Measurements from ENCODE around the gene CCL27.

Gene CCL27

DNA sequence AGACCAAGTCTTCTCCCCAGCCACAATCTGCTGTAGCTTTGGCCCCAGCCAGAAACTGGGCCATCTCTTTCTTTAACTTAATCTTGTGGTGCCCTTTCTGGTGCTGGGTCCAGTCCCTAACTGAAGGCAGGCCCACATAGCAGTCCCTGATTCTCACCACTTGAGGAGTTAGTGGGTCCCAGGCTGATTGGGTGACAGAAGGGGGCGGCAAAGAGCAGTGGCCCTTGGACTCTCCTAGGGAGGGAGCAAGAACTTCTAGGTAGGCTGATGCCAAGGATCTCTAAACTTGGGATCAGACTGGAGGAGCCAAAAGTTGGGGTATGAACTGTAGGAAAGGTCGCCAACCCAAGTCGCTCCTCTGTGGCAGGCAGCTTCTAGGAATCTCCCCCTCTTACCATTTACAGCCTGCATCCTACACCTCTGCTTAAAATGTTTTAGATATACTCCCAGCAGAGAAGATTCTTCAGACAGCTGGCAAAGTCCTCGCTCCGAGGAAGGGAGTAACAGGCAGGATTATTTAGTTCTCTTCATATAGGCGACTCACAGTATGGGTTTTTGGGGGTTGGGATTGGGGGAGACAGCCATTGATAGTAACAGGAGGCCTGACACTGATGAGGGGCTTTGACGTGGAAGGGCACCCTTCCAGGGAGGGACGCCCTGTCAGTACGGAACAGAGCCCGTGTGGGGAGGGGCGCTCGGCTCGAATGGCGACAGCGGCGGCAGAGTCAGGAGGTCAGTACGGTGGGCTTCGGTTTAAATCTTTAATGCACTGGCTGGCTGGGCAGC lies 2.0 kb upstream of the CCL27 start:
- Mint-ChIP-seq H3K4me3 (peak overlapping the region; percentile 85 to 90), H3K27ac (peak overlapping the region in 1 of 2 donors; percentile 68), H3K27me3 (no peaks in the 10 kb centered on the region), H3K9me3 (peaks cover 5 to 7% of the 10 kb centered on the region in 2 donors), H3K4me1 (peaks cover 48% of the 10 kb centered on the region)
- ATAC-seq (peak; percentile 72), DNase-seq (peak; percentile 73)

DNA sequence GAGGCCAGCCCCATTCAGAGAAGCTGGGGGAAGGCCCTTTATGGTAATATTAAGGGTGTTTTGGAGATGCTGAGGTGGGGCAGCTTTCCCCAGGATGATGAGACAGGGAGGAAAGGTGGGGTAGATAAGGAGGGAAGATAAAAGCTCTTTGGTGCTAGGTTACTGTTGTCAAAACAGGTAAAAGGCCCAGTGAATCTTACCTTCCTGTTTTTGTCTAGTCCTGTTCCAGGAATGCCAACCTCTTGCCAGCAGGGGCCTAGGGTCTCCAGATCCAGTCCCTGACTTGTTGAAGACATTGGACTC lies 797 bp upstream of the CCL27 start:
- Mint-ChIP-seq H3K27ac (no peak overlapping the region), H3K9me3 (no peaks in the 10 kb centered on the region), H3K4me1 (peaks cover 48% of the 10 kb centered on the region), H3K4me3 (no peak overlapping the region), H3K27me3 (no peaks in the 10 kb centered on the region)
- ATAC-seq (no peak), DNase-seq (no peak)

DNA sequence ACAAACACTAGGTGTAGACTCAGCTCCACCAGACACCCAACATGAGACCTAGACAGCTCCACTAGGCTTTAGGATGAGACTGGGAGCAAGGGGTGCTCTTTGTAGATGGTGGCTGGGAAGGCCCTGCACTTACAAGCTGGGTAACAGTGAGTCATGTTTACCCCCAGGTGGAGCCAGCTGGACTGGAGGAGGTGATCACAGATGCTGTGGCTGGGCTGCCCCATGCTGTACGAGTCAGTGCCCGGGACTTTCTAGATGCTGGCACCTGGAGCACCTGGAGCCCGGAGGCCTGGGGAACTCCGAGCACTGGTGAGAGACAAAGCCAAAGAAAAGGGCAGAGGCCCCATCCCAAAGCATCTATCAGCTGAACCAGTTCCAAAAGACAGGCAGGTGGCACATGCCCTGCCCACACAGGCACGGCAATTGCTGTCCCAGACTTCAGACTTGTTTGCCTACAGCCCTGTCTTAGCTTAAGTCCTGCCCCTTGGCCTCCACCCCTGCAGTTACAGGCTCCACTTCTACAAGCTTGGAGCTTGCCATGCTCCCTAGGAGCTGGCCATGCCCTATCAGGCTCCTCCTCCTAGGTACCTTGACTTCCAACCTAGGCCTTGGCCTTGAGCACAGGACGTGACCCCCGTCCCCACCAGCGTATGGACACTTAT lies 2.7 kb downstream of the CCL27 start:
- Mint-ChIP-seq H3K4me1 (peaks cover 29% of the 10 kb centered on the region), H3K9me3 (no peaks in the 10 kb centered on the region), H3K4me3 (no peak overlapping the region), H3K27ac (no peak overlapping the region), H3K27me3 (no peaks in the 10 kb centered on the region)
- DNase-seq (no peak), ATAC-seq (no peak)

DNA sequence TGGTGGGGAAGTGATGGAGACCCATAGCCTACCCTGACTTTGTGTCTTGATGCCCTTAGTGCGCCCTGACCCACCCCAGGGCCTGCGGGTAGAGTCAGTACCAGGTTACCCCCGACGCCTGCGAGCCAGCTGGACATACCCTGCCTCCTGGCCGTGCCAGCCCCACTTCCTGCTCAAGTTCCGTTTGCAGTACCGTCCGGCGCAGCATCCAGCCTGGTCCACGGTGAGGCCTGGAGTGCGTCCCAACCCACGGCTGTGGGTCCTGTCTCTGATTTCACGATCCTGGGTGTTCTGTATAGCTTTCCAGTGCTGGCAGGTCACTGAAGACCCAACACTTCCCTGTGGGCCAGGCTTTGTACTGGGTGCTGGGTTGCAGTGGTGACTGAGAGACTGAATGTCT lies 4.0 kb downstream of the CCL27 start:
- Mint-ChIP-seq H3K9me3 (no peaks in the 10 kb centered on the region), H3K27me3 (no peaks in the 10 kb centered on the region), H3K4me3 (no peak overlapping the region), H3K27ac (no peak overlapping the region), H3K4me1 (peaks cover 16% of the 10 kb centered on the region)
- no peak for DNase-seq
- ATAC-seq: no peak

- Mint-ChIP-seq H3K27me3 (no peaks in the 10 kb centered on the region), H3K27ac (peak overlapping the region in 1 of 2 donors; percentile 88), H3K4me3 (no peak overlapping the region), H3K4me1 (peaks cover 15% of the 10 kb centered on the region), H3K9me3 (no peaks in the 10 kb centered on the region)
- no peak for ATAC-seq
- DNase-seq: no peak
Measured at GRCh38 chr9:34656992-34657391, 5.5 kb downstream of the CCL27 start.

GRCh38 chr9:34655394-34655793 lies 7.1 kb downstream of the CCL27 start:
- no peak for DNase-seq
- no peak overlapping the region for H3K4me3 Mint-ChIP-seq
- H3K9me3 Mint-ChIP-seq: no peaks in the 10 kb centered on the region
- H3K4me1 Mint-ChIP-seq: peaks cover 20% of the 10 kb centered on the region
- no peaks in the 10 kb centered on the region for H3K27me3 Mint-ChIP-seq
- H3K27ac Mint-ChIP-seq: peak overlapping the region in 1 of 2 donors; percentile 64
- ATAC-seq: no peak

DNA sequence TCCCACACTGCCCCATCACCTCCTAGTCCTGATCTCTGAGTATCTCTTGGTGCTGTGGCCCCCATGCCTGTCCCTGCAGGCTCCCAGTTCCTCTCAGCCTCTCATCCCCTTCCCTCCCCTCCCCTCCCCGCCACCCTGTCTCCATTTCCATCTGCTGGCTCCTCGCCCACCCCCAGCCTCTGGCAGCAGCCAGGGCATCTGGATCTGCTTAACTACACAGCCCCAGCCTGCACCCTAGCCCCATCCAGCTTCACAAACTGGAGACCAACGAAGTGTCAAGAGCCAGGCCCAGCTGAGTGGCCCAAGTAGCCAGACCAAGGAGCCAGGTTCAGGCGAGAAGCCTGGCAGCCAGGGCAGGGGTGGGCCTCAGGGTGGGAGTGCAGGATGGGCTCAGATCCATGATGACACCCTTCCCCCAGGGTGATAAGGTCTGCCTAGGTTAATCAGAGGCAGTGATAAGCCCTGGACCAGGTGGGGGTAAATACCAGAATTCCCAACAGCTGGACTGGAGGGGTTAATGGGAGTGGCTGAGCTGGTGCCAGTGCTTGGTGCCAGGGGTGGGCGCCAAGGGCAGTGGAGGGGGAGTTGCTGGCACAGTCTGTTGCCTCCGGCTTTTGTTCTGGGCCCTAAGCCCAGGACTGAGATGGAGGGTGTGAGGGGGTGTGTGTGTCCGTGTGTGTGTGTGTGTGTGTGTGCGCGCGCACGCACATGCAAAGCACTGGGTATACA lies 8.0 kb downstream of the CCL27 start:
- ATAC-seq (peak; percentile 11), DNase-seq (no peak)
- Mint-ChIP-seq H3K9me3 (no peaks in the 10 kb centered on the region), H3K27me3 (no peaks in the 10 kb centered on the region), H3K4me3 (no peak overlapping the region), H3K4me1 (peaks cover 23% of the 10 kb centered on the region), H3K27ac (no peak overlapping the region)

DNA sequence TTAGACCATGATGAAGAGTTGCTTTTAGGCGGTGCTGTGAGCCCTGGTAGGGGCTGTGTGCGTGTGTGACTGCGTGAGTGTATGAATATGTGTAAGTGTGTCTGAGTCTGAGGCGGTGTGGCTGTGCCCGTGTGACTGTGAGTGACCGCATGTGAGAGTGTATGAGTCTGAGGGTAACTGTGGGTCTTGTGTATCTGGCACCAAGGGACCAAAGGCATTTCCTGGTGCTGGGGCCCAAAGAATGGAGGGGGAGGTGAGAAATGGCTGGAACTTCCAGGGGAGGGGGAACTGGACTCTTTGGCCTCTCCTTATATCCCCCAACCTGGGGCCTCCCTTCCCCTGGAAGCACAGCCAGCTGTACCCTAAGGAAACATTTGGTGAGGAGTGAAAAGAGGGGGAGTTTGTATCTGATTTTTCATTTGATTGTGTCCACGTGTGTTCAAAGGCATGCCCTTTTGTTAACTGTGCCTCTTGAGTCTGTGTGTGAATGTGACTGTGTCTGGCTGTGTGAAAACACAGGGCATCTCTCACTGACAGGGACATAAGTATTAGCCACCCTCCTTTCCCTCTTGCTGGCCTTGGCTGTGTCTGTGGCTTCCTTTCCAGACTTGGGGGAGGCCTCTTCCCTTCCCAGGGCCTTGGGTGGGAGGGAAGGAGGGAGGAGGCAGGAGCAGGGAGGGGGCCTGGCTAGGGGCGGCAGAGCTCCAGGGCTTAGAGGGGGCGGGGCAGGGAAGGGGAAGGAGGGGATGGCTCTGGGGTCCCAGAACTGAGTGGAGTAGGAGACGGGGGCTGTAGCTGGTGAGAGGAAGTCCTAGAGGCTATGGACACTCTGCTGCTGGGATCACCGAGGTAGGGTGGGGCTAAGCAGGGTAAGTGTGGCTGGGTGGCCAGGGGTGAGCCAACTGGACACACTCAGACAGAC lies 9.0 kb downstream of the CCL27 start:
- no peak for ATAC-seq
- Mint-ChIP-seq H3K4me1 (peaks cover 34% of the 10 kb centered on the region), H3K4me3 (no peak overlapping the region)

DNA sequence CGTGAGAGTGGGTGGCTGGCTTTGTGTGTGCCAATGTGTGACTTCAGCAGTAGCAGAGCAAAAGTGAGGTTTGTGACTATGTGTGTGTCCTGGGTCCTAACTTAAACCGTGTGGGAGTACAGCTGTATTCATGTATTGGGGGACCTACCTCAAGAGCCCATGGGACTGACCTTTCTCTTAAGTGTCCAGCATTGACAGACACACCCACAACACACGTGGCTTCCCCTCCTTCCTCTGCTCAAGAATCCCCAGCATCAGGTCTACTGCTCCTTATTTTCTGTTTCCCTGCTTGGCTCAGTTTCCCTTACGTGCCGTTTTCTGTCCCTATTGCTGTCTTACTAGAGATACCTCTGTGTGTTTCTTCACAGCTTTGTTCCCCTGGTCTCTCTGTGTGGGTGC lies 9.9 kb downstream of the CCL27 start:
- H3K4me3 Mint-ChIP-seq: peak overlapping the region in 1 of 2 donors; percentile 2
- ATAC-seq: no peak
- H3K9me3 Mint-ChIP-seq: no peaks in the 10 kb centered on the region
- H3K27ac Mint-ChIP-seq: no peak overlapping the region
- H3K4me1 Mint-ChIP-seq: peaks cover 42% of the 10 kb centered on the region
- no peak for DNase-seq
- no peaks in the 10 kb centered on the region for H3K27me3 Mint-ChIP-seq

More for the DNA sequence above, 9.0 kb downstream of the CCL27 start:
- Mint-ChIP-seq H3K9me3 (no peaks in the 10 kb centered on the region), H3K27ac (no peak overlapping the region), H3K27me3 (no peaks in the 10 kb centered on the region)
- DNase-seq: no peak

DNA sequence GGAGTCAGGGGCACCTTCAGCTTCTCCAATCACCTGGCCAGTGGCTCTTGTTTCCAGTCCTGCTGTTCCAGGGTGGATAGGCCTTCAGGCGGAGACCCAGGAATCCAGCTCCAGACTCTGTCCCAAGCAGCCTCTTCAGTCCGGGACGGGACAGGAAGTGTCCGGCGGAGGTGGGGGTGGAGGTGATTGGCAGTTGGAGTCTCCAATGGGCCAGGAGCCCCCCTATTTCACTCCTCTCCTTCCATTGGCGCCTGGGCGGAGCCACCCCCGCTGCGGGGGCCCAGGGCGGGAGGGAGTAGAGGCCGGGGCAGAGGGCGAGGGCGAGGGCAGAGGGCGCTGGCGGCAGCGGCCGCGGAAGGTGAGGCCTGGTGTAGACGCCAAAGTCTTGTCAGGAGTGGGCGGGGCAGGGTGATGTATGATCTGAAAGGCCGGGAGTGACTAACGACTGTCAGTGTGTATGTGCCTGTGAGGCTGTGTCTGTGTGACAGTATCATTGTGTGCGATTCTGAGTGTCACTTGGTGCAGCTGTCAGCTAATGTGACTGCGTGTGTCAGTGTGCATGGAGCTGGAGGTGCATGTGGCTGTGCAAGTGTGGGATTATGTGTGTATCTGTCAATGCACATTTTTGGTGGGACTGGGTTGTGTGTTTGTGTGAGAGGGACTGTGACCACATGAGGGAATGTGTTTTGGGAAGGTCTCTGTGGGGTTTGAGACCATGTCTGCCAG lies 10.4 kb downstream of the CCL27 start, which contains the start of gene IL11RA:
TSS of gene IL11RA (plus strand) at position 310 of the 726 bp plus-strand sequence. CDS start 3,033 bp downstream, outside the sequence.
- Mint-ChIP-seq H3K27me3 (no peaks in the 10 kb centered on the region), H3K4me1 (peaks cover 47% of the 10 kb centered on the region), H3K4me3 (peak within 1 kb of the TSS in 1 of 2 donors; percentile 2), H3K27ac (peak within 1 kb of the TSS in 1 of 2 donors; percentile 42), H3K9me3 (no peaks in the 10 kb centered on the region)
- DNase-seq (peak in 1 of 2 donors; percentile 46), ATAC-seq (peak; percentile 73)

DNA sequence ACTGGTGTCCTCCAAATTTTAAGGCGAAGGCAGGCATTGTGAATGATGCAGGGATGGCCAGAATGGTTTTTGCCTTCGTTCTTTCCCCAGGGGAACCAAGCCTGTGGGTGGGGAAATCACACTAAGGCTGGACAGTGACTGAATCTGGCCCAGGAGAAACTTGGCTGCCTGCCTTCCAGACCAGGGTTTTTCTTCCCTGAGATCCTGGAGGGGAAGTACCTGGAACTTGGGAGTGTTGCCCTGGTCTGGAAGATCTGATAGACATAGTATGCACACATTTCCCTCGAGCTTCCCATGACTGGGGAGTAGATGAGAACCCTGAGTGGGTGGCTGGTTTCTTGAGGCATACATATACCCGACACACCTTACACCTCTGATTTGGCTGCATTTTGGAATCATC lies 11.1 kb downstream of the CCL27 start:
- no peak for ATAC-seq
- peaks cover 48% of the 10 kb centered on the region for H3K4me1 Mint-ChIP-seq
- H3K27ac Mint-ChIP-seq: no peak overlapping the region
- H3K9me3 Mint-ChIP-seq: no peaks in the 10 kb centered on the region
- no peaks in the 10 kb centered on the region for H3K27me3 Mint-ChIP-seq
- no peak for DNase-seq
- no peak overlapping the region for H3K4me3 Mint-ChIP-seq

DNA sequence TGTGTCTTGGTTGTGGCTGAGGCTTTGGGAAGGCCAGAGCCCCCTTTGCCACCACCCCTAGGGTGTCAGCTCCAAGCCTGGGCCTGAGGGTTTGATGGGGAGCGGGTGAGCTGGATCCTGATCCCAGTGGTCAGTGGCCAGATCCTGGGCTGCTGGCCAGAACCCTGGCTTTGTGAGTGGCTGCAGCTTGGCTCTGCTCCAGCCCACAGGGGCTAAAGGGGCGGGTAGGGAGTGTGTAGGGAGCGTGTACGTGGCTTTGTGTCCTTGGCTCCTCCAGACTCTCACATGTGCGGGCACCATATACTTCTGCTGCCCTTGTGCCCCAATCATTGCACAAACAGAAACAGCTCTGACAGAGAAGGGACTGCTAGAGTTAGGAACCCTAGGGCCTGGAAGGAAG lies 11.6 kb downstream of the CCL27 start:
- no peak for ATAC-seq
- Mint-ChIP-seq H3K9me3 (no peaks in the 10 kb centered on the region), H3K27ac (no peak overlapping the region), H3K4me1 (peaks cover 52% of the 10 kb centered on the region), H3K4me3 (no peak overlapping the region), H3K27me3 (no peaks in the 10 kb centered on the region)
- no peak for DNase-seq

DNA sequence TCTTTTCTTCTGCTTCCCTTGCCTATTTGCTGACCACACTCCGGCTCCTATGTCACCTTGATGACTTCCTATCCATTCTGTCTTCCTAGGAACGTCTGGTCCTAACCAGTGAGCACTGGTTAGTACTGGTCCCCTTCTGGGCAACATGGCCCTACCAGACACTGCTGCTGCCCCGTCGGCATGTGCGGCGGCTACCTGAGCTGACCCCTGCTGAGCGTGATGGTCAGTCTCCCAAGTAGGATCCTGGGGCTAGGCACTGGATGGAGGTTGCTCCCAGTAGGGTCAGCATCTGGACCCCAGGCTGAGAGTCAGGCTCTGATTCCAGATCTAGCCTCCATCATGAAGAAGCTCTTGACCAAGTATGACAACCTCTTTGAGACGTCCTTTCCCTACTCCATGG lies 13.8 kb downstream of the CCL27 start:
- Mint-ChIP-seq H3K27ac (no peak overlapping the region), H3K4me1 (peaks cover 52% of the 10 kb centered on the region), H3K4me3 (peak overlapping the region in 1 of 2 donors; percentile 29)

DNA sequence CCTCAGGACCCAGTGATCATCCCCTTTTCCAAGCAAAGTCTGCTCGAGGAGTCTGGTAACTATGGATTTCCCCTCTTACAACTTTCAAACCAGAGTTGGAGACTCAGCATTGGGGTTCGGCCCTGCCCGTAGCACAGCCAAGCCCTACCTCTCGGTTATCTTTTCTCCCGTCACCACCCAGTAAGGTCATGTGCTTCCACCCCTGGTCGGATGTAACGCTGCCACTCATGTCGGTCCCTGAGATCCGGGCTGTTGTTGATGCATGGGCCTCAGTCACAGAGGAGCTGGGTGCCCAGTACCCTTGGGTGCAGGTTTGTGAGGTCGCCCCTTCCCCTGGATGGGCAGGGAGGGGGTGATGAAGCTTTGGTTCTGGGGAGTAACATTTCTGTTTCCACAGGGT lies 14.8 kb downstream of the CCL27 start:
- no peak for DNase-seq
- peak overlapping the region; percentile 71 to 90 for H3K27ac Mint-ChIP-seq
- H3K4me3 Mint-ChIP-seq: peak overlapping the region; percentile 94
- H3K27me3 Mint-ChIP-seq: no peaks in the 10 kb centered on the region
- no peak for ATAC-seq
- peaks cover 45% of the 10 kb centered on the region for H3K4me1 Mint-ChIP-seq
- H3K9me3 Mint-ChIP-seq: no peaks in the 10 kb centered on the region

More for the DNA sequence above, 13.8 kb downstream of the CCL27 start:
- DNase-seq: no peak
- no peak for ATAC-seq
- Mint-ChIP-seq H3K9me3 (no peaks in the 10 kb centered on the region), H3K27me3 (no peaks in the 10 kb centered on the region)

GRCh38 chr9:34647084-34647403 lies 15.4 kb downstream of the CCL27 start:
- H3K4me1 Mint-ChIP-seq: peaks cover 39% of the 10 kb centered on the region
- H3K9me3 Mint-ChIP-seq: no peaks in the 10 kb centered on the region
- H3K27ac Mint-ChIP-seq: peak overlapping the region; percentile 71 to 90
- H3K27me3 Mint-ChIP-seq: no peaks in the 10 kb centered on the region
- peak overlapping the region; percentile 94 for H3K4me3 Mint-ChIP-seq
- DNase-seq (no peak), ATAC-seq (no peak)

Data from stimulated activated naive CD8-positive, alpha-beta T cell treated with anti-CD3 and anti-CD28 coated beads, Interleukin-15, amount 100 ng/mL, for 72 hours (primary cell).